ENCODE results near the gene CALML3. TPM values are rescaled to one million over a fixed set of nuclear protein-coding genes. Genes with fewer than 3 reads are reported as not detected.

Gene CALML3
- total RNA-seq, 1 experiment from 2014 or later, result not detected

- no peak for DNase-seq
- H4K20me1 ChIP-seq (ENCODE audit: insufficient read depth), result no peaks in the 10 kb centered on the region
- TF ChIP-seq CTCF (conservative IDR thresholded peaks at IDR 0.05) (no peak), EZH2 (IDR thresholded peaks at IDR 0.05; ENCODE audit: low read depth) (no peak)
- peaks cover 45% of the 10 kb centered on the region for H3F3A ChIP-seq (ENCODE audit: insufficient read depth, low read depth)
- H3K4me3 ChIP-seq, result no peak overlapping the region
- ChIA-PET CTCF (no interaction called here), POLR2A (ENCODE audit: unreplicated experiment) (interaction anchor here (0.7 to 0.8 kb wide), 2 partner anchors 19 to 30 kb away, joined by 6 to 8 read pairs; no protein-coding TSS in a partner anchor)
- peaks cover 6% of the 10 kb centered on the region; the same call in 1 of the 2 replicates for H3K79me2 ChIP-seq (ENCODE audit: low read depth)
- H3K9me3 ChIP-seq (ENCODE audit: insufficient read depth, low read depth), result no peaks in the 10 kb centered on the region
- H3K27me3 ChIP-seq (ENCODE audit: insufficient read depth, low read depth), result no peaks in the 10 kb centered on the region
- no peaks in the 10 kb centered on the region for H3K36me3 ChIP-seq (ENCODE audit: low read depth)
- peaks cover 58% of the 10 kb centered on the region for H3K4me1 ChIP-seq (replicated peaks; ENCODE audit: insufficient read depth)
- peak overlapping the region; percentile 86; the same call in 1 of the 2 replicates for H3K4me2 ChIP-seq
- no TSS peak for BruUV-seq (replicated peaks)
- H3K27ac ChIP-seq, result peak overlapping the region; percentile 100
- intact Hi-C loops (cut with micrococcal nuclease; ENCODE audit: unreplicated experiment), result no loop called here
- no peak overlapping the region for H2AFZ ChIP-seq
- H3K9me2 ChIP-seq (ENCODE audit: insufficient read depth), result no peaks in the 10 kb centered on the region
Measured at GRCh38 chr10:5553400-5554170, 28.8 kb downstream of the CALML3 start.

GRCh38 chr10:5555021-5555510 is 30.3 kb downstream of the CALML3 start:
- no peaks in the 10 kb centered on the region for H3K36me3 ChIP-seq (ENCODE audit: low read depth)
- H4K20me1 ChIP-seq (ENCODE audit: insufficient read depth), result no peaks in the 10 kb centered on the region
- POLR2A ChIA-PET (ENCODE audit: unreplicated experiment), result no interaction called here
- CTCF ChIA-PET, result interaction anchor here (0.6 kb wide), 1 partner anchor 41 kb away, joined by 4 read pairs; no protein-coding TSS in a partner anchor
- no peaks in the 10 kb centered on the region for H3K27me3 ChIP-seq (ENCODE audit: insufficient read depth, low read depth)
- H2AFZ ChIP-seq, result no peak overlapping the region
- no peak for DNase-seq
- intact Hi-C loops (cut with micrococcal nuclease; ENCODE audit: unreplicated experiment), result no loop called here
- H3K9me2 ChIP-seq (ENCODE audit: insufficient read depth), result no peaks in the 10 kb centered on the region
- H3F3A ChIP-seq (ENCODE audit: insufficient read depth, low read depth), result peaks cover 32% of the 10 kb centered on the region
- no peak overlapping the region for H3K27ac ChIP-seq
- H3K4me2 ChIP-seq, result no peak overlapping the region
- TF ChIP-seq EZH2 (IDR thresholded peaks at IDR 0.05; ENCODE audit: low read depth), result no peak
- BruUV-seq (replicated peaks), result no TSS peak
- H3K79me2 ChIP-seq (ENCODE audit: low read depth), result no peaks in the 10 kb centered on the region
- peaks cover 43% of the 10 kb centered on the region for H3K4me1 ChIP-seq (replicated peaks; ENCODE audit: insufficient read depth)
- no peaks in the 10 kb centered on the region for H3K9me3 ChIP-seq (ENCODE audit: insufficient read depth, low read depth)
- no peak overlapping the region for H3K4me3 ChIP-seq

- Histone ChIP-seq H3K79me2 (ENCODE audit: low read depth) (no peaks in the 10 kb centered on the region), H3K36me3 (ENCODE audit: low read depth) (no peaks in the 10 kb centered on the region), H2AFZ (no peak overlapping the region), H3K9me3 (ENCODE audit: insufficient read depth, low read depth) (no peaks in the 10 kb centered on the region), H3K27me3 (ENCODE audit: insufficient read depth, low read depth) (no peaks in the 10 kb centered on the region), H3K4me1 (replicated peaks; ENCODE audit: insufficient read depth) (peaks cover 35% of the 10 kb centered on the region), H4K20me1 (ENCODE audit: insufficient read depth) (no peaks in the 10 kb centered on the region), H3F3A (ENCODE audit: insufficient read depth, low read depth) (peaks cover 24% of the 10 kb centered on the region), H3K9me2 (ENCODE audit: insufficient read depth) (no peaks in the 10 kb centered on the region), H3K4me2 (no peak overlapping the region), H3K27ac (no peak overlapping the region), H3K4me3 (no peak overlapping the region)
- BruUV-seq (replicated peaks), result no TSS peak
- TF ChIP-seq CTCF (conservative IDR thresholded peaks at IDR 0.05) (no peak), EZH2 (IDR thresholded peaks at IDR 0.05; ENCODE audit: low read depth) (no peak)
- no peak for DNase-seq
- CTCF ChIA-PET, result interaction anchor here (0.6 kb wide), 1 partner anchor 268 kb away, joined by 4 read pairs; no protein-coding TSS in a partner anchor
- intact Hi-C loops (cut with micrococcal nuclease; ENCODE audit: unreplicated experiment), result no loop called here
- POLR2A ChIA-PET (ENCODE audit: unreplicated experiment), result no interaction called here
Measured at GRCh38 chr10:5555881-5556280, 31.1 kb downstream of the CALML3 start.
